ENCODE results near the gene SHISA7. TPM values are rescaled to one million over a fixed set of nuclear protein-coding genes. Genes with fewer than 3 reads are reported as not detected.
"Not testable (repeated sequence)": the region's sequence is repeated elsewhere in the genome, so short reads cannot be mapped to it uniquely, and the experiment has no call there.

SHISA7 gene
- total RNA-seq, 2 experiments from 2014 or later: not detected

- no peak for TF ChIP-seq CTCF (IDR thresholded peaks at IDR 0.05)
- Mint-ChIP-seq H3K4me3 (no peak overlapping the region), H3K4me1 (ENCODE audit: low read depth) (no peaks in the 10 kb centered on the region), H3K9me3 (no peaks in the 10 kb centered on the region), H3K27me3 (peaks cover 28% of the 10 kb centered on the region), H3K36me3 (ENCODE audit: low read depth) (no peaks in the 10 kb centered on the region), H3K27ac (no peak overlapping the region)
- intact Hi-C loops (cut with micrococcal nuclease): no loop called here
- ChIA-PET CTCF (no interaction called here), POLR2A (no interaction called here)
- DNase-seq (no peak), ATAC-seq (no peak)
Observed at GRCh38 chr19:55431183-55431582, 11.9 kb downstream of the SHISA7 start.

- Mint-ChIP-seq H3K36me3 (ENCODE audit: low read depth) (no peaks in the 10 kb centered on the region), H3K9me3 (no peaks in the 10 kb centered on the region), H3K27me3 (peaks cover 17% of the 10 kb centered on the region), H3K27ac (no peak overlapping the region), H3K4me3 (no peak overlapping the region), H3K4me1 (ENCODE audit: low read depth) (peaks cover 6% of the 10 kb centered on the region)
- CTCF ChIA-PET: no interaction called here
- POLR2A ChIA-PET: no interaction called here
- ATAC-seq (no peak), DNase-seq (no peak)
- intact Hi-C loops (cut with micrococcal nuclease): no loop called here
- no peak for TF ChIP-seq CTCF (IDR thresholded peaks at IDR 0.05)
Observed at GRCh38 chr19:55426042-55426441, 17.1 kb downstream of the SHISA7 start.

- Mint-ChIP-seq H3K36me3 (ENCODE audit: low read depth) (no peaks in the 10 kb centered on the region), H3K9me3 (no peaks in the 10 kb centered on the region), H3K4me3 (no peak overlapping the region), H3K4me1 (ENCODE audit: low read depth) (peaks cover 8% of the 10 kb centered on the region), H3K27ac (no peak overlapping the region), H3K27me3 (peaks cover 9% of the 10 kb centered on the region)
- ChIA-PET CTCF (interaction anchor here (1.2 kb wide), 1 partner anchor 43 kb away, joined by 3 read pairs; no protein-coding TSS in a partner anchor), POLR2A (no interaction called here)
- DNase-seq: no peak
- ATAC-seq: no peak
- TF ChIP-seq CTCF (IDR thresholded peaks at IDR 0.05): no peak
- intact Hi-C loops (cut with micrococcal nuclease): no loop called here
Observed at GRCh38 chr19:55424518-55424917, 18.6 kb downstream of the SHISA7 start.

- no peak overlapping the region for H3K4me3 Mint-ChIP-seq
- peaks cover 6% of the 10 kb centered on the region for H3K27me3 Mint-ChIP-seq
- TF ChIP-seq CTCF (IDR thresholded peaks at IDR 0.05): no peak
- CTCF ChIA-PET: no interaction called here
- POLR2A ChIA-PET: no interaction called here
- no peak overlapping the region for H3K27ac Mint-ChIP-seq
- H3K9me3 Mint-ChIP-seq: no peaks in the 10 kb centered on the region
- intact Hi-C loops (cut with micrococcal nuclease): no loop called here
- DNase-seq: no peak
- H3K36me3 Mint-ChIP-seq (ENCODE audit: low read depth): no peaks in the 10 kb centered on the region
- no peak for ATAC-seq
- H3K4me1 Mint-ChIP-seq (ENCODE audit: low read depth): peaks cover 8% of the 10 kb centered on the region
Observed at GRCh38 chr19:55423225-55424005, 19.7 kb downstream of the SHISA7 start.

GRCh38 chr19:55421281-55421680, 21.8 kb downstream of the SHISA7 start:
- H3K4me1 Mint-ChIP-seq (ENCODE audit: low read depth); ATAC-seq; H3K27me3 Mint-ChIP-seq; CTCF ChIA-PET; H3K9me3 Mint-ChIP-seq; H3K4me3 Mint-ChIP-seq; intact Hi-C loops (cut with micrococcal nuclease); H3K27ac Mint-ChIP-seq; H3K36me3 Mint-ChIP-seq (ENCODE audit: low read depth); DNase-seq; POLR2A ChIA-PET: not testable (repeated sequence)

Data from activated CD8-positive, alpha-beta T cell treated with anti-CD3 and anti-CD28 coated beads for 36 hours (primary cell).